GM18873 (cell line): ENCODE data around the gene MRPL49.
A peak's percentile ranks its signal among the peaks of the same experiment; 100 is the strongest.
"Not testable (repeated sequence)": the region's sequence is repeated elsewhere in the genome, so short reads cannot be mapped to it uniquely, and the experiment has no call there.

Experiments used
- ATAC-seq: cut with Tn5 transposase; IDR thresholded peaks from one replicate; pipeline ENCODE4 v1.9.1; 2021; ENCODE audit warnings: mild to moderate bottlenecking, moderate library complexity, moderate number of reproducible peaks; ENCODE audit not compliant: unreplicated experiment, low FRiP score

Gene MRPL49

DNA sequence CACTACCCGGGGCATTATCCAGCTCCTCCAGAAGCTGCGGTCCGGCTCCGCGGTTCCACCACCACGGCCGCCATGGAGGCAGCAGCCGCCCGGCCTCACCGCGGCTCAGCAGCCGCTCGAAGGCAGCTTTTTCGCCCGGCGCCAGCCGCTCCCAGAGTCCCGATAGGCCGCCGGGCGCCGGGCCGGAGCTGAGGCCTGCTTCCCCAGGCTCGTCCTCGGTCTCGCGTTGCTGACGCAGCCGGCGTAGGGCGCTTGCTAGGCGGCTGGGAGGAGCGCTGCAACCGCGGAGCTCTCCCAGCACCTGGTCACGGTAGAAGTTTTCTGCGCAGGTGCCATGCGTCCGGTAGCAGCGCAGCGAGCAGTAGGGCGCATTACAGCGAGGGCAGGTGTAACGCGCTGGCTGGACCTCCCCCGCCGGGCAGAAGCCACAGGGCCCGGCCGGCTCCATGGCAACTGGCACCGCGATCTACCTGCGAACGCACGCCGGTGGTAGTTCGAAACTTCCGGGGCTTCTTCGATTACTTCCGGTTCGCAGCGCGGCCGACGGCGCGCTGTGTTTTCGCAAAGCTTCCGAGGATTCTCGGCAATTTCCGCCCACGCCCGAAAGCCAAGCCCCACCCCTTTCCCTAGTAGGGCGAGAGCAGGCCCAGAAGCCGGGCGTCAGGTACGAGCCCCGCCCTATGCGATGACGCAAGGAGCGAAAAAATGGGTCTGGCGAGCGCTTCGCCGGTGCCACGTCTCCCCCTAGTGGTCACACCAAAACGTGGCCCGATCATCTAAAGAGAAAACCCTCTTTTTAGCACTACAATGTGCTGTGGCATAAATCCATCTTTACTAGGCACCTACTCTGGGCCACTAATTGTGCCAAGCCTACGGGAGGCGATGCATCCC is 4.7 kb upstream of the MRPL49 start, which contains the start of gene ZNHIT2:
TSS of gene ZNHIT2 (minus strand) at position 496 of the 891 bp plus-strand sequence. CDS start at position 448, 48 bp downstream.
- peak; percentile 46 for ATAC-seq

DNA sequence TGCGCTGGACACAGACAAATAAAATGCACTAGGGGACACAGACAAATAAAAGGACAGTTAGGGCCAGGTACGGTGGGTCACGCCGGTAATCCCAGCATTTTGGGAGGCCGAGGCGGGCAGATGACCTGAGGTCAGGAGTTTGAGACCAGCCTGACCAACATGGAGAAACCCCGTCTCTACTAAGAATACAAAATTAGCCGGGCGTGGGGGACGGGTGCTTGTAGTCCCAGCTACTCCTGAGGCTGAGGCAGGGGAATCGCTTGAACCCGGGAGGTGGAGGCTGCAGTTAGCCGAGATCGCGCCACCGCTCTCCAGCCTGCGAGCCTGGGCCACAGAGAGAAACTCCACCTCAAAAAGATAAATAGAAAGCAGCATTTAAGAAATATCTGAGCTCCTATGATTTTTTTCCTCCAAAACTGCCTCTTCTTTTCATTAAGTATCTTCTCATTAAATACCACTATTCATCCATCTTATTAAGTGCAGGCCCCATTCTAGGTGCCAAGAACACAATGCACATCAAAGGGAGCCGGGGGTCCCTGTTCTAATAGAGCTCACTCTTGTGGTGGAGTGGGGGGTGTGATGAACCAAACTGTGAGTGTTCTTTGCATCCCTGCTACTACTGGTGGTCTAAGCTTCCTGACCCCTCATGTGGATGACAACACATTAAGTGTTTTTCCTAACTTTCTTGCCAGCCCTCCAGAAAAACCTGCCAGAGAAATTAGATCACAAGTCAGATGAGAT is 3.9 kb upstream of the MRPL49 start:
- ATAC-seq, result no peak

DNA sequence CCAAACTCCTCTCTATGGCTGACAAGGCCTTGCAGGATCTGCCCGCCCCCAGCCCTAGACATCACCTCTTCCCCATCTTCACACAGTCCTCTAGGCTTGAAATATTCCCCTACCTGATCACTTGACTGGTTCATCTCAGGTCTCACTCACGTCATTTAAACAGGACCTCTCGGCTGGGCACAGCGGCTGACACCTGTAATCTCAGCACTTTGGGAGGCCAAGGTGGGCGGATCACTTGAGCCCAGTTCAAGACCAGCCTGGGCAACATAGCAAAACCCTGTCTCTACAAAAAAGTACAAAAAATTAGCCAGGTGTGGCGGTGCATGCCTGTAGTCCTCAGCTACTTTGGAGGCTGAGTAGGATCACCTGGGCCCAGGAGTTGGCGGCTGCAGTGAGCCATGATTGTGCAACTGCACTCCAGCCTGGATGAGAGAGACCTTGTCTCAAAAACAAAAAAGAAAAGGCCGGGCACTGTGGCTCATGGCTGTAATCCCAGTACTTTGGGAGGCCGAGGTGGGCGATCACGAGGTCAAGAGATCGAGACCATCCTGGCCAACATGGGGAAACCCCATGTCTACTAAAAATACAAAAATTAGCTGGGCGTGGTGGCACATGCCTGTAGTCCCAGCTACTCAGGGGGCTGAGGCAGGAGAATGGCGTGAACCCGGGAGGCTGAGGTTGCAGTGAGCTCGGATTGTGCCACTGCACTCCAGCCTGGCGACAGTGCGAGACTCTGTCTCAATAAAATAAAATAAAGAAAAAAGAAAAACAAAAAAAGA is 3.0 kb upstream of the MRPL49 start:
- not testable (repeated sequence) for ATAC-seq

DNA sequence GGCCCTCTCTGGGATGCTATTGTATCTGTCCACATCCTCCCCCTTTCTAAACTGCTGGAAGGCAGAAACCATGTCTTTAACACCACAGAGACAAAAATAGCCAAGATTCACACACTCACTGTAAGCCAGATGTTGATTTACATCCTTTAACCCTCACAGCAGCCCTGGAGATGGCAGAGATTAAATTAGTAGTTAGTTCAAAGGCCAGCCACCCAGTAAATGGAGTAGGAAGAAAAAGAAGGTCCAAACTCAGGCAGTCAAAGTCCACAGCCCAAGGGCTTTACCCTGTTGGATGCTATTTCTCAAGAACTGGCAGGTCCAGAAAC is 2.5 kb upstream of the MRPL49 start:
- ATAC-seq, result no peak

DNA sequence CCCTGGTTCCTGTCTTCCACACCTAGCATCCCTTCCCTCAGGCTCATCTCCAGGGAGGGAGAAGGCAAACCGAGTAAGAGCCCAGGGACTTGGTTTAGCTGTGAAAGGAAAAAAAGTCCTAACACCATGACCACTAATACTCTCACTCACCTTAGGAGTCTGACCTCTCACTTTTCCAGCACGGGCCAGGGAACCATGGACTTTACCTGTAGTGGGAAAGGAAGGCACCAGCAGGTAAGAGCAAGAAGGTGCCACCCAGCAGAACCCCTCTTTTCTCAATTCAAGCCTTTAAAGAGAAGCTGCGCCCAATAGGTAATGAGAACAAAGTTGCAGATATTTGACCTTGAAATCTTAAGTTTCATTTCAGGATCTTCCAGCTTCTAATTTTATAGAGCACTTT is 1.3 kb upstream of the MRPL49 start:
- no peak for ATAC-seq

DNA sequence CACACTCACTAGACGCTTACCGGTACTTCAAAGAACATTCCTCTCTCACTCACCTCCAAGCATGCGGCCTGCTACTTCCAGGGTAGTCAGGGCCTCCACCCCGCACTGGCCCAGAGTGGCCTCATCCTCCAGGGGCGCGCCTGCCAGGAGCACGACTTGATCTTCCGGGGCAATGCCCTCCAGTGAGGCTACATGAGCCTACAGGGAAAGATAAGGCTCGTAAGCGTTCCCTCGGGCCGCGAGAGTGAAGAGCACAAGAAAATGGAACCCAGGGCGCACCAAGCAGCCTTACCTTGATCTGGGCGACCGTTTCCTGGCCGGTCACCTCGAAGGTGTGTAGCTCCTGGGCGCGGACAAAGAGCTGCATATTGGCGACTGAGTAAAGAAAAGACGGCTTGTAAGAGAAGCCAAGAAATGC is 665 bp upstream of the MRPL49 start:
- no peak for ATAC-seq

DNA sequence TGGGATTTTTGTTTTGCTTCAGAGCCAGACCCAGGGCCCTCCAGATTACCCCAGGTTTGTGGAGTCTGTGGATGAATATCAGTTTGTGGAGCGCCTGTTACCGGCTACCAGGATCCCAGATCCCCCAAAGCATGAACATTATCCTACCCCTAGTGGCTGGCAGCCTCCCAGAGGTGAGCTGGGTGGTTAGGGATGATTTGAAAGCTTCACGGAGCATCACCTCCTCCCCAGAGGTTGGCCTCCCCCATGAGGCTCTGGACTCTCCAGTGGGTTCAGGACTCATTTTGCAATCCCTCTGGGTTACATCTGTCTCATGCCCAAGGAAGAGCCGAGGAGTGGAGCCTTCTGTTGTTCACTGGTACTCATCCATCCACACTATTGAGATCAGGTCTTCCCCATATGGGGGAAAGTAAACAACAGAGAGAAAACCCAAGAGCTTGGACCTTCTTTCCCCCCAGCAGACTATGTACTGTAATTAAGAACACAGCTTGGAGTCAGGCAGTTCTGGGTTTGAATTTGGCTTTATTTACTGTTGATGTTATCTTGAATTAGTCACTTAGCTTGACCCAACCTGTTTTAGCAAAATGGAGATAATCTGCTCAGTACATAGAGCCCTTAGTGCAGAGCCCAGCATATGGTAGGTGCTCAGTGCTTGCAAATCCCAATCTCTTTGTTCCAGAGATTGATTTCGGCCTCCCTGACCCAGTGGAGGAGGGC is 2.5 kb downstream of the MRPL49 start:
- ATAC-seq, result no peak

DNA sequence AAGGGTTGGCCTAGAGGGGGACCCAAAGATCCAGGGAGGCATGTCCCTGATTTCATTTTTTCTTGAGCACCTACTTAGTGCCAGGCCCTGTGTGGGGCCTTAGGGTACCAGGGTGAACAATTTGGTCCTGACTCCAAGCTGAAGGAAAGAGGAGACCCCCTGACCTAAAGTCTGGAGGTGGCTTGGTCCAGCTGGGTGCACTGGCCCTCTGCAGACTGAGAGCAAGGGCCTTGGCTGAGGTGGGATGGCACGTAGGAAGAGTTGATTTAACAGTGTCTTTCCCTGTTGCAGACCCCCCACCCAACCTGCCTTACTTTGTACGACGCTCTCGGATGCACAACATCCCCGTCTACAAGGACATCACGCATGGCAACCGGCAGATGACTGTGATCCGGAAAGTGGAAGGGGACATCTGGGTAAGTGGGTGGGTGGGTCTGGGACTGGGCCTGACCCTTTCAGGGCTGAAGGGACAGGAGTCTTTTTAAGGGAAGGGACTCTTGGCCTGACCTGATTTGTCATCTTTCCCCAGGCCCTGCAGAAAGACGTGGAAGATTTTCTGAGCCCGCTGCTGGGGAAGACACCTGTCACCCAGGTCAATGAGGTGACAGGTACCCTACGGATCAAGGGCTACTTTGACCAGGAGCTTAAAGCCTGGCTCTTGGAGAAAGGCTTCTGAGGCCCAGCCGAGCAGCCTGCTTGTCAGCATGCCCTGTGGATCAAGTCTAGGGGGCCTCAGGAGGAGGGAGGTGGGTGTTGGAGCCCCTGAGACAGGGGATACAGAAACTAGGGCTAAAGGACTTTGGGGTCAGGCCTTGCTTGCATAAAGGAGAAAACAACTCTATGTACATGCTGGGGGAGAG is 3.3 kb downstream of the MRPL49 start:
- no peak for ATAC-seq

DNA sequence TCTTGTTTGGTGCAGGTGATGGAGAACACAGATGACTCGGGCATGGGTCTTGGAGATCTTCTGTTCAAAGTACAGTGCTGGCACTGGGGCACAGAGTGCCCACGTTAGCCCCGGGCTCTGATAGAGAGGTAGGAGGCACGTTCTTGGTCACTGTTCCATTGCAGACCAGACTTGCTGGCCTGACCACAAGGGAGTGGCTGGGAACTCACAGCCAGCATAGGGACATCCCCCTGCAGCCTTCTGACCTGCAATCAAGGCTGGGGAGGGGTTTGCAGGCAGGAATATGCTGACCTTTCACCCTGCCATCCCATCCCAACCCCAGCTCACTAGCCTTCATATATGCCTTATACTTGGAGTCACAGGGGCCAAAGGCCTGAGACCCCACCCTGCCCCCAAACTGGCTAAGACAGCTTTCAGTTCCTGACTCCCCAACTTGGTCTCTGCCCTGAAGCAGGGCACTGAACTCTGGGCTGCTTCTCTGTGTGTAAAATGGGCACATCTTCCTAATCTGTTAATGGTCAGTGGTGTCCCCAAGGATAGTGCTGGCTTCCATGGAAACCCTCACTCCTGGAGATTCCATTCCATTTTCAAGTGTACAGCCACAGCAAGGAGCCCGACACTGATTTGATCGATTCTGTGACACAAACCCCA is 4.6 kb downstream of the MRPL49 start:
- no peak for ATAC-seq

DNA sequence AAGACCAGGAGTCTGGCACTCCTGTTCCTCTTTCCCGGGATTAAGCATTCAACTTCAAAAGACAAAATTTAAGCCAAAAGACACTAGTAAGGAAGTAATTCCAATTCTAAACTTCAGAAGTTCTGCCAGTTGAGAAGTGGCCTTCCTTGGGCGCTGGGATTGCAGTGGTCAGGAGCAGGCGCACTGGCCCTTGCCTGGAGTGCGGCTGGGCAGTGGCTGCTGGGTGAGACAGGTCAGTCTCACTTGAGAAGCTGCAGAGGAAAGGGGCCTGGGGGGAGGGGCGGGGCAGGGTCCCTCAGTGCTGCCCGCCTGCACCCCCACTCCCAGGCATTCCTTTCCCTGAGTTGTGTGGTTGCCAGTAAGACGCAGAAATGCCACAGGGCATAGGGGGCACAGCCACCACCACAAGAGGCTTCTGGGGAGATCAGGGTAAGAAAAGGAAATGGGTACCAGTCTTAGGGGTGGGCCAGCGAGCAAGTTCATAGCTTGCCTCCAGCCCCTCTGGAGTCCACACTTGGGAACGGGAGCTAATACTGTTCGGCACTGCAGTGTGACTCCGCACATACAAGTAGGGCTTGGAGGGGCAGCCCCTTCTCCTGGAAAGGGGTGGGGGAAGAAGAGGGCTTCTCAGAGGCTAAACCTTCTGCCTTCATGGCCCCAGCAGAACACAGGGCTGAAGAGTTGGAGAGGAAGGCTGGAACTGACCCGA is 5.5 kb downstream of the MRPL49 start:
- no peak for ATAC-seq

DNA sequence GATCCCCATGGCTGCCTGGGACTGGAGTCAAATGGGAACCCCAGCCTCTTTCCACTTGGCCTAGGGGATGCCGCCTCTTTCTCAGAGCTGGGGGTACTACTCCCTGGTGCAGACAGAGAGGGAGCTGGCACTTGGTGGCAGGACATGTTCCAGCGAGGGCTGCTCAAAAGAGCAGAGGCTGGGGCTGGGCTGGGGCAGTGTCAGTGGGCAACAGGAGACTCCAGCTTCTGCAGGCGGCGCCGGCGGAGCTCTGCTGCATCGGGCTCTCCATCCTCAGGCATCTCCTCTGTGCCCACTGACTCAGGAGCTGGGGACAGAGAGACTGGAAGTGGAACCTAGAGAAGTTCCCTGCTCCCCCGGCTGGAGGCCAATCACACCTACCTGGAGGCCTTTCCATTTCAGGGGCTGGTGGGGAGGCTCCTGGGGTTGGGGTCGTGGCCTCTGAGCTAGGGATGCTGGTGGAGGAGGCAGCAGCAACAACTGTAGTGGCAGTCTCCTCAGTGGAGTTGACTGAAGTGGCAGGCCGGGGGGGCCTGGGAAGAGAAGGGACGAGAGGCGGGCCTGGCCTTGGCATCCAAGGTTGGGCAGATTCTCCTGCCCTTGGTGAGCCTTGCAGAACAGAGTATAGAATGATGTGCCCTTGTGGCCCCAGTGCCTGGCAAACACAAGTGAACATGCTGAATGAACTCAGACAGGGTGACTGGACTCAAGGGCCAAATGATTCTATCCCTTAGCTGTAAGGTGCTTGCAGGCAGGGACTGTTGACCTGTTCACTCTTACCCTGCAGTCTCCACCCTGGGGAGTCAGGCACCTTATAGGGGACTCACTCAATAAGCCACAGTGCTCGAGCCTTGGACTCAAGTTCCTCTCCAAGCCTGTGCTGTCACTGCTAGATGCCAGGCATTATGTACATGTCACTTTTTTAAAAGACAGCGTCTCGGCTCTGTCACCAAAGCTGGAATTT is 6.3 kb downstream of the MRPL49 start:
- no peak for ATAC-seq

DNA sequence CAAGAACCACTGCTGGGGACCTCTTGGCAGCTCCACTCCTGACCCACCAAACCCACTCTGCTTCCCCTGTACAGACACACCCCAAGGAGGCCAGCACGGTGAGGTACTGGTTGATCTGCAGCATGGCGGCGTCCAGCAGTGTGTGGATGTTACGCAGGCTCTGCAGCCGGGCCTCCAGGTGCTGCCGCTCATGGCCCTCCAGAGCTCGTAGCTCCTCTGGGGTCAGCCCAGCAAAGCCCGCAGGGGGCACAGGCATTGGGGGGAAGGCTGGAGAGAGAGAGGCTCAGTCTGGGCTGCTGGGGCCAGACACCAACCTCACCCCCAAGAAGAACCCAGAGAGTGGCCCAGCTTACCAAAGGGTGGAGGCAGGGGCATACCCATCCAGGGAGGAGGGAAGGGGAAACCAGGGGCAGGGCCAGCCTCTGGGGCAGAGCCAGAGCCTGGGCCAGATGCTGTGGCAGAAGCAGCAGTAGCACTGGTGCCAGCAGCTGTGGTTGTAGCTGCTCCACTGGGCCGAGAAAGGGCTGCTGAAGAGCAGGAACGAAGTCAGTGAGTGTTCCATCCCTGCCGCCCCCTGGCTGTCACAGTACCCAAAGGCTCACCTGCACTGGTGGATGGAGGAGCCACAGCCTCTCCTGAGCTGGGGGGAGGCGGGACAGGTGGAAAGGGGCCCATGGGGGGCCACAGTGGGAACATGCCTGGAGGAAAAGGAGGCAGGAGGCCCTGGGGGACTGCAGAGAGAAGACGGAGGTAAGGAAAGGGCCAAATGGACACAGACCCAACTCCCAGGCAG is 7.7 kb downstream of the MRPL49 start:
- ATAC-seq, result no peak

DNA sequence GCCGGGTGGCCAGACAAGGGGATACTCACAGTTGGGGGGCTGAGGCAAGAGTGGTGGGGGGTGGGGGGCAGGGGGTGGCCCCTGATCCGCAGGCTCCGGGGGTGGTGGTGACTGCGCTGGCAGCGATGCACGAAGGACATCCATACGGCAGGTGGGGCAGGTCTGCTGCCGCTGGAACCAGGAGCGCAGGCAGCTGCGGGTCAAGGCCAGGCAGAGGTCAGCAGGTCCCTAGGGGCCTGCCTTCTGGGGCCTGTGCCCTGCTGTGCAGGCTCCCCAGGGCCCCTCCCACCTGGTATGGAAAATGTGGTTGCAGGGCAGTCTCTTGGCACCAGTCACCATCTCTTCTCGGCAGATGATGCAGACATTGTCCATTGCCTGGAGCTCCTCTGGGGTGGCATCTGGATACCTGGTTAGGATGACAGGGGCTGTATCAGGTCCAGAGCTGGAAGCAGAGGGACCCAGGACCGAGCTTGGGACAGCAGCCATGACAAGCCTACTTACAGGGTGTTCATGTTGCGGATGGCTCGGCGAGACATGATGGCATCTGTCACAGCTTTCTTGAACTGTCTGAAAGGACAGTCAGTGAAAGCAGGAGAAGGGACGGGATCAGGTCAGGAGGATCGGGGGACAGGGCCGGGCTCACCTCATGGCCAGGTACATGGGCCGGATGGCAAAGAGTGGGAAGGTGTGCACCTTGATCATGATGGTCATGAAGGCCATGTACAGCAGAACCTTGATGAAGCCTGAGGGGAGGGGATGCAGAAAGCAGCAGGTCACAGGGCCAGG is 8.7 kb downstream of the MRPL49 start:
- no peak for ATAC-seq

DNA sequence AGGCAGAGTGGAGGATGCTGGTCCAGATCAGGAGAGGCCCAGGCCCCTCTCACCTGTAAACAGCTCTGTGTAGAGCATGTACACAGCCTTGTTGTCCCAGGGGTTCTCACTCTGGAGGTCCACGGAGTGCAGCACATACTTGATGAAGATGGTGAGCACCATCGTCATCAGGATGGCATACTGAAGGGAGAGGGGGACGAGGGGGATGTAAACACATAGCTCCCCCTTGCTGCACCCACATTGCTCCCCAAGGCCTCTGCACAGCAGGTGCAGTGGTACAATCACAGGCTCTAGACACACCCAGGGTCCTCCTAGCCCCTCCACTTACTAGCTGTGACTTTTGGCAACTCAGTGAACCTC is 9.3 kb downstream of the MRPL49 start:
- no peak for ATAC-seq

DNA sequence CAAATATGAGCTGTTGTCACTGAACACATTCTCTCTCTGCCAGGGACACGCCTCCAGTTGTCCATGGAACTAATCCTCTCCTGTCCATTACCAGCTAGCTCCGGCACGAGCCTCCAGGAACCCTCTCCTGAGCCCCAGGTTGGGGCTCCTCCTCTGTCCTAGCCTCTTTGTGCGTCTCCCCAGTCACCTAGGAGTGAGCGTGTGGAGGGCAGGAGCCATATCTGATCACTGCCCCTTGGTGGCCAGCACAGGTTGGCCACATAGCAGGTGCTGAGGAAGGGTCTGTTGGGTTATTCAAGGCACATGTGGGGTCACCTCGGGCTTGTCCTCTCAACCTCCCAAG is 9.7 kb downstream of the MRPL49 start:
- ATAC-seq, result no peak
